SK-N-SH treated with all-trans-retinoic acid at 6 μM for 48 hours (cell line): Measurements from ENCODE around the gene GOLGA8B.
"Not testable (repeated sequence)": the region's sequence is repeated elsewhere in the genome, so short reads cannot be mapped to it uniquely, and the experiment has no call there.

Experiments used
- ARNTL ChIP-seq: fragments of 450-650 bp; formaldehyde crosslinking; IDR thresholded peaks from 2 replicates; pipeline ENCODE4 v1.5.0; 2020; ENCODE audit warnings: low read depth, mild to moderate bottlenecking, moderate library complexity, borderline replicate concordance
- TCF4 ChIP-seq: fragments of 250-450 bp; sonication (Bioruptor Pico); IDR thresholded peaks from 2 replicates; pipeline ENCODE4 v1.8.0; 2021; ENCODE audit warnings: mild to moderate bottlenecking, moderate library complexity, borderline replicate concordance
- ZFP3 ChIP-seq: fragments of 250-450 bp; sonication (Bioruptor Pico); IDR thresholded peaks from 2 replicates; pipeline ENCODE4 v1.5.0; 2020; ENCODE audit warnings: mild to moderate bottlenecking, moderate library complexity
- ZNF8 ChIP-seq: fragments of 450-650 bp; formaldehyde crosslinking; IDR thresholded peaks from 2 replicates; pipeline ENCODE4 v1.5.0; 2020; ENCODE audit warnings: mild to moderate bottlenecking, moderate library complexity

DNA sequence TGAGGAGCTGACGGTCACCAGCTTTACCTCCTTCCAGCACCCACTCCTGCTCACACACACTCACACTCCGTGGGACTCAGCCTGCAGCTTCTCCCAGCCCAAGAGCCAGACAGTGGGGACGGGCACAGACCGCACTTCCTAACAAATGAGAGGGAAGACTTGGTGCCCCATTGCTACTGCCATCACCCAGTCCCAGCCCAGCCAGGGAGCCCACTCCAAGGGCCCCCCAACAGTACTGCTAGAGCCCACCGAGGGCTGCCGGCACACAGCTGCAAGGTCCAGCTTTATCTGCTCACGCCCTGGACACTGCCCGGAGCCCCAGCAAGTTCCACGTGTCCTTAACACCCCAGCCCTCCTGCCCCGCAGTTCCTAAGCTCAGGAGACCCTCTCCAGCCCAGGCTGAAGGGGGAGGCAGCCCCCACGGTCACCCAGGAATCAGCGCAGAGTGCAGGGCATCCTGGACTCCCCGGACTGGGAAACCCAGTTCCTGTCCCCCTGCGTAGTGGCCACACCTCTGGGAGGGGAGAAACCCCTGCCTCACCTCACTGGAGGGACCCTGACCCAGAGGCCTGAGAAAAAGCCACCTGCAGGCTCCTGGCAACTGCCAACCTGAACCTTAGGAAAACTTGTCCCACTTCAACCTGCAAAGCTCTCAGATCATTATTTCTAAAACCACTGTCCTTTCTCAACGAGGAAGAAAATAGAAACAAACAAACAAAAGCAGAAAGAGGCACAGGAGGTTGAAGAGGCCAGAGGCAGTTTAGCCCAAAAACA is 1.6 kb downstream of the GOLGA8B start:
- TF ChIP-seq TCF4 (CRISPR knock-in tag); ZFP3 (CRISPR knock-in tag); ARNTL; ZNF8 (CRISPR knock-in tag): not testable (repeated sequence)
